ENCODE data around the gene NOP53. TPM values are rescaled to one million over a fixed set of nuclear protein-coding genes. Genes with fewer than 3 reads are reported as not detected.
"Not testable (repeated sequence)": the region's sequence is repeated elsewhere in the genome, so short reads cannot be mapped to it uniquely, and the experiment has no call there.

Gene NOP53
- total RNA-seq, 1 experiment from 2014 or later = 48.9 TPM

DNA sequence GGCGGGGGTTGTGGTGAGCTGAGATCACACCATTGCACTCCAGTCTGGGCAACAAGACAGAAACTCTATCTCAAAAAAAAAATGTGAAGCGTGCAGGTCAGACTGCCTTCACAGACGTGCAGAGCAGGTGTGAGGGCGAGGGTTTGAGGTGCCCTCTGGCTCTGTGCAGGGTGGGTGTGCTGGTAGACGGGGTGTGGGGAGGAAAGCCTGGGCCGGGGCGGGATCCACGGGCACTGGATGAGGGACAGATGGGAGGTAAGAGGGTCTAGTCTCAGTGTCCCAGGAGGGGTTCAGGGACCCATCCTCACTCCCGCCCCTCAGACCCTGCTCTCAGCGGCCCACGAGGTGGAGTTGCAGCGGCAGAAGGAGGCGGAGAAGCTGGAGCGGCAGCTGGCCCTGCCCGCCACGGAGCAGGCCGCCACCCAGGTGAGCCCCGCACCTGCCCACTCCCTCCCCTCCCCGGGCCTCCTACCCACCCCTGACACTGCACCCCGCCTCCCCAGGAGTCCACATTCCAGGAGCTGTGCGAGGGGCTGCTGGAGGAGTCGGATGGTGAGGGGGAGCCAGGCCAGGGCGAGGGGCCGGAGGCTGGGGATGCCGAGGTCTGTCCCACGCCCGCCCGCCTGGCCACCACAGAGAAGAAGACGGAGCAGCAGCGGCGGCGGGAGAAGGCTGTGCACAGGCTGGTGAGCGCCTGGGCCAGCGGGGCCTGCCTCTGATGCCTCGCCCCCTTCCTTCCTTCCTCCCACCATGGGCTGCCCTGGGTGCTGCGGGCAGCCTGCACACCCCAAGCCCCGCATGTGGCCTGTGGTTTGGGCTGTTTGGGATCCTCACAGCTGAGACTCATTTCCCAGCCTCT lies 9.1 kb downstream of the NOP53 start:
- H3K4me3 ChIP-seq = no peak overlapping the region
- H3K4me1 ChIP-seq (replicated peaks) = no peaks in the 10 kb centered on the region
- H3K9me3 ChIP-seq (replicated peaks) = no peaks in the 10 kb centered on the region
- H3K36me3 ChIP-seq = peaks cover 97% of the 10 kb centered on the region
- DNase-seq (ENCODE audit: low read depth in 1 of 2, low spot score in 2 of 2) = no peak
- no peaks in the 10 kb centered on the region for H3K27me3 ChIP-seq (replicated peaks)
- no peak overlapping the region for H3K27ac ChIP-seq

DNA sequence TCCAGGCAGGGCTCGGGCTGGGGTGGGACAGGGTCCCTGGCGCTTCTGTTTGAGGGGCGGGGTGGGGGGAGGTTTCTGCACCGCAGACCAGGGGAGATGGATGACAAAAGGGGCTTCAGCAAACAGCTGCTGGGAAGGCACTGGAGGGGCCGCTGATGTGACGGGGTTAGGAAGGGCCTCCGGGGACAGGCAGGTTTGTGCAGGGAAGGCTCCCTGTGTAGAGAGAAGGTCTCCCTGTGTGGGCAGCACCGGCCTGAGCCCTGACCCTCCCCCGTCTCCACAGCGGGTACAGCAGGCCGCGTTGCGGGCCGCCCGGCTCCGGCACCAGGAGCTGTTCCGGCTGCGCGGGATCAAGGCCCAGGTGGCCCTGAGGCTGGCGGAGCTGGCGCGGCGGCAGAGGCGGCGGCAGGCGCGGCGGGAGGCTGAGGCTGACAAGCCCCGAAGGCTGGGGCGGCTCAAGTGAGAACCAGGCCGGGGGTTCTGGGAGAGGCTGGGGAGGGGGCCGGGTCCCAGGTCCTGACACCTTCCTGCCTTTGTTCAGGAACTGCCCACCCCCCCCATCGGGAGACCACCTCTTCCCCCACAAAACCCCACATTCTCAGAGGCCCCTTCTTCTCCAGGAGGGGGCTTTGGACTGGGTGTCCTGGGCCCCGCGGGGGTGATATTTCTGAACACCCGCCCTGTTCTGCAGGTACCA lies 9.9 kb downstream of the NOP53 start:
- H3K27me3 ChIP-seq (replicated peaks) = no peaks in the 10 kb centered on the region
- DNase-seq (ENCODE audit: low read depth in 1 of 2, low spot score in 2 of 2) = no peak
- no peaks in the 10 kb centered on the region for H3K4me1 ChIP-seq (replicated peaks)
- no peak overlapping the region for H3K27ac ChIP-seq
- H3K9me3 ChIP-seq (replicated peaks) = no peaks in the 10 kb centered on the region
- H3K4me3 ChIP-seq = no peak overlapping the region
- peaks cover 90% of the 10 kb centered on the region for H3K36me3 ChIP-seq

DNA sequence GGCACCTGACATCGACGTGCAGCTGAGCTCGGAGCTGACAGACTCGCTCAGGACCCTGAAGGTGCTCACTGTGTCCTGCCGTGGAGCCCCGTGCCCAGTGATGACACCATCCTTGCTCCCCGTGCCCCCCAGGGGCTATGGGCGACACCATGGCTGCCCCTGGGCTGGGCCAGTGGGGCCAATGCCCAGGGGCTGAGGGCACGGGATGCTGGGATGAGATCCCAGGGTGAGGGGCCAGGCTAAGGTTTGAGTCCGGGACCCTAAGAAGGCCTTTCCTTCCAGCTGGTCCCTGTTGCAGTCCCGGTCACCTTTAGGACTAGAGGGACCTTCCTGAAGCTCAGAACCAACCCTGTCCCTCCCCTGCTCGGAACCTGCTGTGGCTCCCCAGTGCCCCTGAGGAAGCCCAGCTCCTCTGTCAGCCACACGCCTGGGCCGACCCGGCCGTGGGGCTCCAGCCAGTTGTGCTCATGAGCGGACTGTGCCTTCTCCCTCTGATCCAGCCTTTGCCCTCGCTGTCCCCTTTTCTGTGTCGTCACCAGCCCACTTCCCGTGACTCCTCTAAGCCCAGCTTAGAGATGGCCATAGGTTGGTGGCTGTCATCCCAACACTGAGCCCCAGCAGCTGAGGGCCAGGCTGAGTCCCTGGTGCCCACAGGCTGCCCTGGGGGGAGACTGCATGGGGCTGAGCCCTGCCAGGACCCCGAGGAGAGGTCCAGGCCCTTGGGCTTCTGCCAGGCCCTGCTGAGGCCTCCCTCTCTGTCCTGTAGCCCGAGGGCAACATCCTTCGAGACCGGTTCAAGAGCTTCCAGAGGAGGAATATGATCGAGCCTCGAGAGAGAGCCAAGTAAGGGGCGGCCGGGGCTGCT lies 10.6 kb downstream of the NOP53 start:
- Histone ChIP-seq H3K4me1 (replicated peaks) (no peaks in the 10 kb centered on the region), H3K27ac (no peak overlapping the region), H3K27me3 (replicated peaks) (no peaks in the 10 kb centered on the region), H3K9me3 (replicated peaks) (no peaks in the 10 kb centered on the region), H3K4me3 (no peak overlapping the region), H3K36me3 (peaks cover 82% of the 10 kb centered on the region)
- DNase-seq (ENCODE audit: low read depth in 1 of 2, low spot score in 2 of 2) = no peak

DNA sequence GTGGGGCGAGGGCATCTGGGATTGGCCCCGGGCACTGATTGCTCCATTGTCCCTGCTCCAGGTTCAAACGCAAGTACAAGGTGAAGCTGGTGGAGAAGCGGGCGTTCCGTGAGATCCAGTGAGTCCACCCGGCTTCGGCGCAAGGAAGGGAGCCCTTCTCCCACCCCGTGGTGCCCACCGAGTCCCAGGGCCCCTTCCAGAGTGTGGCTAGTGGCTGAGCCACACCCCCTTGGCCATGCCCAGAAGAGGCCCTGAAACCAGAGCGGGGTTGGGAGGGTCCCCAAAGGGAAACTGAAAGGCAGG lies 11.2 kb downstream of the NOP53 start:
- no peak for DNase-seq (ENCODE audit: low read depth in 1 of 2, low spot score in 2 of 2)
- Histone ChIP-seq H3K27me3 (replicated peaks) (no peaks in the 10 kb centered on the region), H3K9me3 (replicated peaks) (no peaks in the 10 kb centered on the region), H3K36me3 (peaks cover 76% of the 10 kb centered on the region), H3K4me3 (no peak overlapping the region), H3K4me1 (replicated peaks) (no peaks in the 10 kb centered on the region), H3K27ac (no peak overlapping the region)

DNA sequence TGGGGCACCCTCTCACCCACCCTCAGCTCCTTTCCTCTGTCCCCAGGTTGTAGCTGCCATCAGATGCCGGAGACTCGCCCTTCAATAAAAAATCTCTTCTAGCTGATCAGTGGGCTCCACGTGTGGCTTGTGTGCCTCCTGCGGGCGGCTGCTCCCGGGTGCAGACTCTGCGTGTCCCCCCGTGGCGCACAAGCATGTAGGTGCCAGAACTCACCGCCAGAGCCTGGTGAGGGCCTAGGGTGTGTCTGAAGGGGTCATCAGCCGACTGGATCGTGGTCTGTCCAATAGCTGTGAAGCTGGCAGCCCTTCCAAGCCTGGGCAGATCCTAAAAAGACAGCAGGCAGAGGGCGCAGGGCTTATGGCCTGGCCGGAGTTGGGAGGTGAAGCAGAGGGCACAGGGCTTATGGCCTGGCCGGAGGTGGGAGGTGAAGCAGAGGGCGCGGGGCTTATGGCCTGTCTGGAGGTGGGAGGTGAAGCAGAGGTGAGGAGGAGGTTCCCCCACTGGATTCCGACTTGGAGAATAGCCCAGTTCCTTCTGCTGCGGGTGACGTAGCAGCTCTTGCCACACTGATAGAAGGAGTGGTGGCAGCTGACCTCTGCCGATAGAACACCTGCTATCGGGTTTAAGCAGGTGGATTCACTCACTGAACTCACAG lies 11.7 kb downstream of the NOP53 start:
- Histone ChIP-seq H3K9me3 (replicated peaks) (no peaks in the 10 kb centered on the region), H3K27ac (no peak overlapping the region), H3K4me3 (no peak overlapping the region), H3K27me3 (replicated peaks) (no peaks in the 10 kb centered on the region), H3K4me1 (replicated peaks) (no peaks in the 10 kb centered on the region), H3K36me3 (peaks cover 71% of the 10 kb centered on the region)
- no peak for DNase-seq (ENCODE audit: low read depth in 1 of 2, low spot score in 2 of 2)

DNA sequence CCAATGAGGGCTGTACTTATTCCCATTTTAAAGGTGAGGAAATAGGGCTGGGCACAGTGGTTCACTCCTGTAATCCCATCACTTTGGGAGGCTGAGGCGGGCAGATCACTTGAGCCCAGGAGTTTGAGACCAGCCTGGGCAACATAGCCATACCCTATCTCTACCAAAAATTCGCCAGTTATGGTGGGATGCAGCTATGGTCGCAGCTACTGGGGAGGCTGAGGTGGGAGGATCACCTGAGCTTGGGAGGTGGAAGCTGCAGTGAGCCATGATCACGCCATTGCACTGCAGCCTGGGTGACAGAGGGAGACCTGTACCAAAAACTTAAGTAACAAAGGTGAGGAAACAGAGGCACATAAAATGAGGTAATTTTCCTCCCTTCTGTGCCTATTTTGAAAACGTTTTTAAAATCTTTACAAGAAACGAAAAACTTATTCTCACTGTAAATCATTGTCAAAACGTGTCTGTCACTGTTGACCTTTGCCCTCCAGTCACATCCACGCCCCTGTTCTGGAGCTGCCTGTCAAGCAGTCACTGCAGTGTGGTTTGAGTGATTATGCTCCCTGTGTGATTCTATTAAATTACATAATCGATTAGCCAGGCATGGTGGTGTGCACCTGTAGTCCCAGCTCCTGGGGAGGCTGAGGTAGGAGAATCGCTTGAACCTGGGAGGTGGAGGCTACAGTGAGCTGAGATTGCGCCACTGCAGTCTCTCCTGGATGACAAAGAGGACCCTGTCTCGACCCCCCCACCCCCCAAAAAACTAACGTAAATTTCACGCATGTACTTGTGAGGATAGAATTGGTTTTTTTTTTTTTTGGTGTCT lies 12.5 kb downstream of the NOP53 start:
- DNase-seq (ENCODE audit: low read depth in 1 of 2, low spot score in 2 of 2) = no peak
- H3K36me3 ChIP-seq = peaks cover 64% of the 10 kb centered on the region

DNA sequence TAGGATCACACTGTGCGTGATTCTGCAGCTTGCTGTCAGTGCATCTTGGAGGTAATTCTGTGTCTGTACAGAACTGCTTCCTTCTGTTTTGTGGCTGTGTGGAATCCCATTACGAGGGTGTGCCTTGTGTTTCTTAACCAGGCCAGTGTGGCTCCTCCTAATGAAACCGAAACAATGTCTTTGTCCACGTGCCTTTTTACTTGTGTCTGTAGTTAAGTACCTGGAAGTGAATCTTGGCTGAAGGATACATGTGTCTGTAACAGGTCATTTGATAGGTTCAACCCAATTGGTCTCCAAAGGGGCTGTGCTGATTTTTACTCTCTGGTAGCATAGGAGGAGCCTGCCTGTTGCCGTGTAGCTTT lies 13.1 kb downstream of the NOP53 start:
- Histone ChIP-seq H3K27ac (no peak overlapping the region), H3K9me3 (replicated peaks) (no peaks in the 10 kb centered on the region), H3K4me3 (no peak overlapping the region), H3K4me1 (replicated peaks) (no peaks in the 10 kb centered on the region), H3K36me3 (peaks cover 58% of the 10 kb centered on the region), H3K27me3 (replicated peaks) (no peaks in the 10 kb centered on the region)
- no peak for DNase-seq (ENCODE audit: low read depth in 1 of 2, low spot score in 2 of 2)

More for the DNA sequence above, 12.5 kb downstream of the NOP53 start:
- Histone ChIP-seq H3K27ac (no peak overlapping the region), H3K27me3 (replicated peaks) (no peaks in the 10 kb centered on the region), H3K4me3 (no peak overlapping the region), H3K9me3 (replicated peaks) (no peaks in the 10 kb centered on the region), H3K4me1 (replicated peaks) (no peaks in the 10 kb centered on the region)

DNA sequence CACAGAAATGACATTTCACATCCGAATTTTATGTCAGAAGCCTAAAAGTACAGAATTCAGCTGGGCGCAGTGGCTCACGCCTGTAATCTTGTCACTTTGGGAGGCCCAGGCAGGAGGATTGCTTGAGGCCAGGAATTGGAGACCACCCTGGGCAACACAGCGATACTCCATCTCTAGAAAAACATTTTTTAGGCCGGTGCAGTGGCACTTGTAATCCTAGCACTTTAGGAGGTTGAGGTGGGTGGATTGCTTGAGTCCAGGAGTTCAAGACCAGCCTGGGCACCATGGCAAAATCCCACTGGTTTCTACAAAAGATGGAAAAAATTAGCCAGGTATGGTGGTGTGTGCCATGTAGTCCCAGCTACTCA lies 15.3 kb downstream of the NOP53 start:
- Histone ChIP-seq H3K9me3 (replicated peaks) (no peaks in the 10 kb centered on the region), H3K27ac (no peak overlapping the region), H3K4me3 (no peak overlapping the region), H3K36me3 (peaks cover 36% of the 10 kb centered on the region), H3K4me1 (replicated peaks) (no peaks in the 10 kb centered on the region), H3K27me3 (replicated peaks) (no peaks in the 10 kb centered on the region)
- no peak for DNase-seq (ENCODE audit: low read depth in 1 of 2, low spot score in 2 of 2)

DNA sequence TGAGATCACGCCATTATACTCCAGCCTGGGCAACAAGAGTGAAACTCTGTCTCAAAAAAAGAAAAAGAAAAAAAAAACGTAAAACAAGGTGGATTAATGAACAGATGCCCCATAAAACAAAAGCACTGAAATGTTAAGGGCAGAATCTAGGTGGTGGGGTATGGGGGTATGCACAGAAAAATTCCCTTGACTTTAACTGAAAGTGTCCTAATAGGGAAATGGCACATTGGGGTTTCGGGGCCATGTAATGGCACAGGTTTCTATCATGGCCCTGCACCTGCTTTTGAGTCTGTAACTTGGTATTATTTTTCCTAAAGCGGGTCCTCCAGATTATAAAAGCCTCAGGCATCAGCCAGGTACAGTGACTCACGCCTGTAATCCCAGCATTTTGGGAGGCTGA lies 16.2 kb downstream of the NOP53 start:
- no peak for DNase-seq (ENCODE audit: low read depth in 1 of 2, low spot score in 2 of 2)
- no peak overlapping the region for H3K4me3 ChIP-seq
- H3K4me1 ChIP-seq (replicated peaks) = no peaks in the 10 kb centered on the region
- no peak overlapping the region for H3K27ac ChIP-seq
- H3K9me3 ChIP-seq (replicated peaks) = no peaks in the 10 kb centered on the region
- H3K36me3 ChIP-seq = peaks cover 26% of the 10 kb centered on the region
- no peaks in the 10 kb centered on the region for H3K27me3 ChIP-seq (replicated peaks)

DNA sequence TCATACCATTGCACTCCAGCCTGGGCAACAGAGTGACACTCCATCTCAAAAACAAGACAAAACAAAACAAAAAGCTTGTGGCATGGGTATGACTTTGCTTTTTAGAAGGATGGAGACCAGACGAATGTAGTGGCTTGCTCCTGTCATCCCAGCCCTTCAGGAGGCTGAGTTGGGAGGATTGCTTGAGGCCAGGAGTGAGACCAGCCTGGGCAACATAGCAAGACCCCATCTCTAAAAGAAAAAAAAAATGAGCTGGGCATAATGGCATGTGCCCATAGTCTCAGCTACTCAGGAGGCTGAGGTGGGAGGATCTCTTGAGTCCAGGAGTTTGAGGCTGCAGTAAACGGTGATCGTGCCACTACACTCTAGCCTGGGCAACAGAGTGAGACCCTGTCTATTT lies 16.8 kb downstream of the NOP53 start:
- Histone ChIP-seq H3K4me1 (replicated peaks) (no peaks in the 10 kb centered on the region), H3K4me3 (no peak overlapping the region), H3K27ac (no peak overlapping the region), H3K36me3 (peaks cover 21% of the 10 kb centered on the region), H3K27me3 (replicated peaks) (no peaks in the 10 kb centered on the region), H3K9me3 (replicated peaks) (no peaks in the 10 kb centered on the region)
- DNase-seq (ENCODE audit: low read depth in 1 of 2, low spot score in 2 of 2) = no peak

DNA sequence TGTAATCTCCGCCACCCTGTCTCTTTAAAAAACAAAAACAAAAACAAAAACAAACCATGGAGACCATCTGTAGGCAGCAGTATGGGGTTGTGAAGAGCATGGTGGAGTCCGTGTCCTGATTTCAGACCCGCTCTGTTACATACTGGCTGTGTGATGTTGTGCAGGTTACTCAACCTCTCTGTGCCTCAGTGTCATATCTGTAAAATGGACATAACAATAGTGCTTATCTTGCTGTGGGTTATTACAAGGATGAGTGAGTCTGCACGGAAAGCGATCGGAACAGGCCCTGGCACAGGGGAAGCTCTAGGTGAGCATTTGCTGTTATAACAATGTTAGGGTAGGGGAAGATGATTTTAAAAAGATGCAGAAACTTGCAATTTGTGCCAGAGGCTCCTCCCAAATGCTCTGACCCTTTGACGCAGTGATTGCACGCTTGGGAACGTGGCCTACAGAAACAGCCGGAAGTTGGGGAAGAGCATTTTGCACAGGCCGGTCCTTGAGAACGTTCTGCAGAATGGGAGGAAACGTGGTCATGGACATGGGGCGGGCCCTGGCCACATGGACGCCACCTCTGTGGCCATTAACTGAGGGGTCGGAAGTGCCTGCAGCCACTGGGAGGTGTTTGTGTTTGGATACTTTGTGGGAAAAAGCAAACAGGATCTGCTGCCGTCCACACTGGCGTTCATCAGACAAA lies 17.4 kb downstream of the NOP53 start:
- Histone ChIP-seq H3K9me3 (replicated peaks) (no peaks in the 10 kb centered on the region), H3K4me3 (no peak overlapping the region), H3K36me3 (peaks cover 14% of the 10 kb centered on the region), H3K27me3 (replicated peaks) (no peaks in the 10 kb centered on the region), H3K4me1 (replicated peaks) (no peaks in the 10 kb centered on the region), H3K27ac (no peak overlapping the region)
- DNase-seq (ENCODE audit: low read depth in 1 of 2, low spot score in 2 of 2) = no peak

DNA sequence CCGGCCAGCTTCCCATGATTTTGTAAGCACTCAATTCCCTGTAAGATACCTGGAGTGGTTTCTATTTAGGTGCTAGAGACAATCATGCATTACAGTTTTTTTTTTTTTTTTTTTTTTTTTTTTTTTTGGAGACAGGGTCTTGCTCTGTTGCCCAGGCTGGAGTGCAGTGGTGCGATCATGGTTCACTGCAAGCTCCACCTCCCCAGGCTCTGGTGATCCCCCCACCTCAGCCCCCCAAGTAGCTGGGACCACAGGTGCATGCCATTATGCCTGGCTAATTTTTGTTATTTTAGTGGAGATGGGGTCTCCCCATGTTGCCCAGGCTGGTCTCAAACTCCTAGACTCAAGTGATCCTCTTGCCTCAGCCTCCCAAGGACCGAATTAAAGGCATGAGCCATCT lies 19.4 kb downstream of the NOP53 start:
- not testable (repeated sequence) for H3K27ac ChIP-seq; H3K36me3 ChIP-seq; DNase-seq (ENCODE audit: low read depth in 1 of 2, low spot score in 2 of 2); H3K27me3 ChIP-seq (replicated peaks); H3K4me3 ChIP-seq; H3K9me3 ChIP-seq (replicated peaks); H3K4me1 ChIP-seq (replicated peaks)
